ENCODE results near the gene GRB7.
"Not testable (repeated sequence)": the region's sequence is repeated elsewhere in the genome, so short reads cannot be mapped to it uniquely, and the experiment has no call there.

GRB7 gene

GRCh38 chr17:39724731-39725130 lies 13.0 kb upstream of the GRB7 start:
- 96% methylated on average over 12 of the region's 13 CpGs for WGBS (ENCODE audit: insufficient coverage)
- no peak for DNase-seq
- H3K36me3 ChIP-seq (ENCODE audit: control insufficient read depth in 4 of 4, insufficient read depth in 4 of 4, low read length in 3 of 4), result peaks cover 3 to 21% (median 11%) of the 10 kb centered on the region in 4 experiments

DNA sequence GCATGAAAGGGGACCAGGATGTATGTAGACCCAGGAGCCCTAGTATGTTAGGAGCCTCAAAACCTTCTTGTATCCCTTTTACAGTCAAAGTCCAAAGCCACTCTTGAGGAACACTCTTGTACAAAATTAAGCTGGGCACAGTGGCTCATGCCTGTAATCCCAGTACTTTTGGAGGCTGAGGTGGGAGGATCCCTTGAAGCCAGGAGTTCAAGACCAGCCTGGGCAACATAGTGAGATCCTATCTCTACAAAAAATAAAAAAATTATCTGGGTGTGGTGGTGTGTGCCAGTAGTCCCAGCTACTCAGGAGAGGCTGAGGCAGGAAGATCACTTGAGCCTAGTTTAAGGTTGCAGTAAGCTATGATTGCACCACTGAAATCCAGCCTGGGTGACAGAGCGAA lies 11.8 kb upstream of the GRB7 start:
- WGBS (ENCODE audit: insufficient coverage), result no CpG with 5 or more reads among the region's 1 CpG
- POLR2A ChIA-PET, result not testable (repeated sequence)

More at GRCh38 chr17:39724731-39725130, 13.0 kb upstream of the GRB7 start:
- CTCF ChIA-PET, result interaction anchor here (1.2 kb wide), 1 partner anchor 52 kb away, joined by 3 read pairs; no protein-coding TSS in a partner anchor
- no peaks in the 10 kb centered on the region for H3K27me3 ChIP-seq (replicated peaks in 2 of 5; ENCODE audit: control insufficient read depth in 4 of 5, insufficient read depth in 5 of 5, low read length in 4 of 5)
- POLR2A ChIA-PET, result no interaction called here
- H3K27ac ChIP-seq (ENCODE audit: insufficient read depth in 1 of 2, low read depth in 1 of 2, low read length in 2 of 2, poor library complexity in 1 of 2, severe bottlenecking in 2 of 2), result no peak overlapping the region
- H3K4me1 ChIP-seq (ENCODE audit: control extremely low read depth in 1 of 4, control insufficient read depth in 4 of 4, insufficient read depth in 4 of 4, low read length in 3 of 4), result peaks cover 4 to 6% (median 4%) of the 10 kb centered on the region in 4 experiments
- H3K4me3 ChIP-seq (ENCODE audit: control insufficient read depth in 1 of 7, extremely low read depth in 1 of 7, insufficient read depth in 4 of 7, low read depth in 2 of 7, low read length in 6 of 7), result no peak overlapping the region
- no peaks in the 10 kb centered on the region for H3K9me3 ChIP-seq (ENCODE audit: control extremely low read depth in 1 of 5, control insufficient read depth in 4 of 5, insufficient read depth in 2 of 5, low read depth in 1 of 5, low read length in 4 of 5)

DNA sequence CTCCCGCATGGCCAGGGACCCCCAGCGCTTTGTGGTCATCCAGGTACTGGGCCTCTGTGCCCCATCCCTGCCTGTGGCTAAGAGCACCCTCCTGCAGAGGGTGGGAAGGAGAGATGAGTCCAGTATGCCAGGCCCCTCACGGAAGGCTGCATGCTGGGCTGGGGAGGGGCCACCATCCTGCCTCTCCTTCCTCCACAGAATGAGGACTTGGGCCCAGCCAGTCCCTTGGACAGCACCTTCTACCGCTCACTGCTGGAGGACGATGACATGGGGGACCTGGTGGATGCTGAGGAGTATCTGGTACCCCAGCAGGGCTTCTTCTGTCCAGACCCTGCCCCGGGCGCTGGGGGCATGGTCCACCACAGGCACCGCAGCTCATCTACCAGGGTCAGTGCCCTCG lies 11.1 kb upstream of the GRB7 start:
- DNase-seq, result no peak
- Histone ChIP-seq H3K36me3 (ENCODE audit: control insufficient read depth in 4 of 4, insufficient read depth in 4 of 4, low read length in 3 of 4) (peaks cover 3 to 21% (median 11%) of the 10 kb centered on the region in 4 experiments), H3K4me3 (ENCODE audit: control insufficient read depth in 1 of 7, extremely low read depth in 1 of 7, insufficient read depth in 4 of 7, low read depth in 2 of 7, low read length in 6 of 7) (no peak overlapping the region), H3K27me3 (replicated peaks in 2 of 5; ENCODE audit: control insufficient read depth in 4 of 5, insufficient read depth in 5 of 5, low read length in 4 of 5) (no peaks in the 10 kb centered on the region), H3K4me1 (ENCODE audit: control extremely low read depth in 1 of 4, control insufficient read depth in 4 of 4, insufficient read depth in 4 of 4, low read length in 3 of 4) (peaks cover 5 to 13% (median 8%) of the 10 kb centered on the region in 4 experiments), H3K27ac (ENCODE audit: insufficient read depth in 1 of 2, low read depth in 1 of 2, low read length in 2 of 2, poor library complexity in 1 of 2, severe bottlenecking in 2 of 2) (no peak overlapping the region), H3K9me3 (ENCODE audit: control extremely low read depth in 1 of 5, control insufficient read depth in 4 of 5, insufficient read depth in 2 of 5, low read depth in 1 of 5, low read length in 4 of 5) (no peaks in the 10 kb centered on the region)
- POLR2A ChIA-PET, result no interaction called here
- WGBS (ENCODE audit: insufficient coverage), result over 99% methylated on average over 9 of the region's 9 CpGs
- CTCF ChIA-PET, result no interaction called here

More for the DNA sequence above, 11.8 kb upstream of the GRB7 start:
- Histone ChIP-seq H3K36me3 (ENCODE audit: control insufficient read depth in 4 of 4, insufficient read depth in 4 of 4, low read length in 3 of 4) (peaks cover 3 to 21% (median 11%) of the 10 kb centered on the region in 4 experiments), H3K4me1 (ENCODE audit: control extremely low read depth in 1 of 4, control insufficient read depth in 4 of 4, insufficient read depth in 4 of 4, low read length in 3 of 4) (peaks cover 5 to 13% (median 8%) of the 10 kb centered on the region in 4 experiments)
- H3K4me3 ChIP-seq (ENCODE audit: control insufficient read depth in 1 of 7, extremely low read depth in 1 of 7, insufficient read depth in 4 of 7, low read depth in 2 of 7, low read length in 6 of 7); DNase-seq; CTCF ChIA-PET; H3K9me3 ChIP-seq (ENCODE audit: control extremely low read depth in 1 of 5, control insufficient read depth in 4 of 5, insufficient read depth in 2 of 5, low read depth in 1 of 5, low read length in 4 of 5); H3K27ac ChIP-seq (ENCODE audit: insufficient read depth in 1 of 2, low read depth in 1 of 2, low read length in 2 of 2, poor library complexity in 1 of 2, severe bottlenecking in 2 of 2); H3K27me3 ChIP-seq (replicated peaks in 2 of 5; ENCODE audit: control insufficient read depth in 4 of 5, insufficient read depth in 5 of 5, low read length in 4 of 5): not testable (repeated sequence)

GRCh38 chr17:39727556-39727955 lies 10.2 kb upstream of the GRB7 start:
- H3K9me3 ChIP-seq (ENCODE audit: control extremely low read depth in 1 of 5, control insufficient read depth in 4 of 5, insufficient read depth in 2 of 5, low read depth in 1 of 5, low read length in 4 of 5), result no peaks in the 10 kb centered on the region
- peaks cover 3 to 21% (median 11%) of the 10 kb centered on the region in 4 experiments for H3K36me3 ChIP-seq (ENCODE audit: control insufficient read depth in 4 of 4, insufficient read depth in 4 of 4, low read length in 3 of 4)
- ChIA-PET POLR2A (no interaction called here), CTCF (interaction anchor here (3.0 kb wide), 2 partner anchors 9 to 17 kb away, joined by 7 to 16 read pairs; no protein-coding TSS in a partner anchor)
- 99% methylated on average over 8 of the region's 10 CpGs for WGBS (ENCODE audit: insufficient coverage)
- H3K27me3 ChIP-seq (replicated peaks in 2 of 5; ENCODE audit: control insufficient read depth in 4 of 5, insufficient read depth in 5 of 5, low read length in 4 of 5), result no peaks in the 10 kb centered on the region
- H3K27ac ChIP-seq (ENCODE audit: insufficient read depth in 1 of 2, low read depth in 1 of 2, low read length in 2 of 2, poor library complexity in 1 of 2, severe bottlenecking in 2 of 2), result no peak overlapping the region
- H3K4me3 ChIP-seq (ENCODE audit: control insufficient read depth in 1 of 7, extremely low read depth in 1 of 7, insufficient read depth in 4 of 7, low read depth in 2 of 7, low read length in 6 of 7), result no peak overlapping the region
- peaks cover 5 to 13% (median 8%) of the 10 kb centered on the region in 4 experiments for H3K4me1 ChIP-seq (ENCODE audit: control extremely low read depth in 1 of 4, control insufficient read depth in 4 of 4, insufficient read depth in 4 of 4, low read length in 3 of 4)
- DNase-seq, result no peak

DNA sequence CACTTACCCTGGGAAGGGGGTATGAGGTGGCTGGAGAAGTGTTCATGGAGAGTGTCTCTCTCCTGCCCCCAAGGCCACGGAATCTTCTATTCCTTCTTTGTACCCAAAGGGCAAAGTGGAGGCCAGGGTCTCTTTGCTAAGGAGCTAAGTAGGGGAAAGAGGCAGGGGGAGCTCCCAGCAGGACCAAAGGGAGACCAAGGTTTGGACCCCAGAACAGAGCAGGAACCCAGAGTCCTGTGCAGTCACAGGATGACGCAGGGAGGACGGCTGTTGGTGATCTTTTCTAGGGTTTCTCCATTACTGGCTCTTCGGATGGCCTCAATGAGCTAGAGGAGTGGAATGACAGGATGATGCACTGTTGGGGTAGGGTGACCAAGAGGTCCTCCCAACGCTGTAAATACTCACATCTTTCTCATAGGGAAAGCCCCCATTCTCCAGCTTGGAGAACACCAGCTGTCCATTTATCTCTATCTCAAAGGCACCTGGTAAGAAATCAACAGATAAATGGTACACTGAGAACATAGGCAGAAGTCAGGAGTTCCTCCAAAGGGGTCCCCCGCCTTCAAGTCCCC lies 8.4 kb upstream of the GRB7 start:
- Histone ChIP-seq H3K9me3 (ENCODE audit: control extremely low read depth in 1 of 5, control insufficient read depth in 4 of 5, insufficient read depth in 2 of 5, low read depth in 1 of 5, low read length in 4 of 5) (no peaks in the 10 kb centered on the region), H3K4me3 (ENCODE audit: control insufficient read depth in 1 of 7, extremely low read depth in 1 of 7, insufficient read depth in 4 of 7, low read depth in 2 of 7, low read length in 6 of 7) (peak overlapping the region in 6 of 7 experiments; percentile 62 to 93 (median 82)), H3K27me3 (replicated peaks in 2 of 5; ENCODE audit: control insufficient read depth in 4 of 5, insufficient read depth in 5 of 5, low read length in 4 of 5) (peaks cover 0 to 3% (median 0%) of the 10 kb centered on the region in 5 experiments), H3K4me1 (ENCODE audit: control extremely low read depth in 1 of 4, control insufficient read depth in 4 of 4, insufficient read depth in 4 of 4, low read length in 3 of 4) (peaks cover 5 to 13% (median 8%) of the 10 kb centered on the region in 4 experiments), H3K27ac (ENCODE audit: insufficient read depth in 1 of 2, low read depth in 1 of 2, low read length in 2 of 2, poor library complexity in 1 of 2, severe bottlenecking in 2 of 2) (peak overlapping the region in 1 of 2 experiments; percentile 86), H3K36me3 (ENCODE audit: control insufficient read depth in 4 of 4, insufficient read depth in 4 of 4, low read length in 3 of 4) (peaks cover 3 to 21% (median 11%) of the 10 kb centered on the region in 4 experiments)
- CTCF ChIA-PET, result interaction anchor here (0.8 to 3.7 kb wide), 15 partner anchors 11 to 133 kb away, joined by 3 to 20 read pairs (median 5); partner anchors contain the start of genes PGAP3 and PNMT
- WGBS (ENCODE audit: insufficient coverage), result 100% methylated on average over 3 of the region's 6 CpGs
- POLR2A ChIA-PET, result interaction anchor here (0.6 to 0.8 kb wide), 2 partner anchors 11 to 26 kb away, joined by 3 read pairs; no protein-coding TSS in a partner anchor
- DNase-seq, result no peak

DNA sequence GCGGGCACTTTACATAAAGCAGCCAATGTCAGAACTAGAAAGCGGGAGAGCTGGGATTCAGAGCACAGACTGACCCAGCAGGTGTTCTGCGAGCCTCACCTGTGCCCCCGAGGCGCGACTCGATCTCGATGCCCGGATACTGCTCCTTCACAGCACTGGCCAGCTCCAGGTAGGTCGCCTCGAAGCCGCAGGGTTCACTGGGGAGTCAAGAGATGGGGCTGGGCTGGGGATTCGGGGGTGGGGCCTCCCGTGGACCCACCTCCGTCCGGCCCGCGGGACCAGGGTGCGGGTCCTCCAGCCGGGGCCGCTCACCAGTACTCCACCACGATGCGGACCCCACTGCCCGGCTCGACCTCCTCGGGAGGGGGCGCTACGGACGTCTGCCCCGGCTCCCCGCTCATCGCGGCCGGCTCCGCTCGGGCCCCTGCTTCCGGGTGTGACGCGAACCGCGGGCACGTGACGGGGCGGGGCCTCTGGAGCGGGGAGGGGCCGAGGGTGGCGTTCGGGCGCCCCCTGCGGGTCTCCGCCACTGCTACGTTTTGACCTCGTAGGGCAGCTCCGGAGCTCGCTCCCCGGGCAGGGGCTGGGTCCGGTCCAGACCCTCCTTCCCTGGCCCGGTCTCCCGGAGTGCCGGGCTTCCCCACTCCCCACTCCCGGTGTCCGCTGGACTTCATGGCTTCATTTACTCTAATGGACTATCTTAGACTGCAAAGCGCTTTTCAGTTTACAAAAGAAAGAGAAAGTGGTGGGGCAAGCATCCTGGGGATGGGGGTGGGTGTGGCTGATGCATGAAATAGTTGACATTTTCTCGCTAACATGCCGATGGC lies 7.4 kb upstream of the GRB7 start, which contains the start of gene MIEN1:
Gene MIEN1, minus strand, starts transcription at position 438 of the 827 bp plus-strand sequence. Its CDS starts 37 bp downstream, at position 401.
- CTCF ChIA-PET, result interaction anchor here (0.8 to 3.7 kb wide), 16 partner anchors 11 to 132 kb away, joined by 3 to 20 read pairs (median 4); partner anchors contain the start of genes PGAP3 and PNMT
- peaks cover 5 to 13% (median 8%) of the 10 kb centered on the region in 4 experiments for H3K4me1 ChIP-seq (ENCODE audit: control extremely low read depth in 1 of 4, control insufficient read depth in 4 of 4, insufficient read depth in 4 of 4, low read length in 3 of 4)
- H3K36me3 ChIP-seq (ENCODE audit: control insufficient read depth in 4 of 4, insufficient read depth in 4 of 4, low read length in 3 of 4), result peaks cover 3 to 21% (median 11%) of the 10 kb centered on the region in 4 experiments
- WGBS (ENCODE audit: insufficient coverage), result under 1% methylated on average over 55 of the region's 65 CpGs
- peaks cover 0 to 4% (median 2%) of the 10 kb centered on the region in 5 experiments for H3K27me3 ChIP-seq (replicated peaks in 2 of 5; ENCODE audit: control insufficient read depth in 4 of 5, insufficient read depth in 5 of 5, low read length in 4 of 5)
- H3K4me3 ChIP-seq (ENCODE audit: control insufficient read depth in 1 of 7, extremely low read depth in 1 of 7, insufficient read depth in 4 of 7, low read depth in 2 of 7, low read length in 6 of 7), result peak within 1 kb of the TSS; percentile 59 to 93 (median 81)
- peak; percentile 80 to 86 (median 85) for DNase-seq
- H3K27ac ChIP-seq (ENCODE audit: insufficient read depth in 1 of 2, low read depth in 1 of 2, low read length in 2 of 2, poor library complexity in 1 of 2, severe bottlenecking in 2 of 2), result peak within 1 kb of the TSS; percentile 85 to 86
- POLR2A ChIA-PET, result interaction anchor here (0.7 to 0.8 kb wide), 2 partner anchors 25 to 57 kb away, joined by 3 to 4 read pairs; no protein-coding TSS in a partner anchor
- no peaks in the 10 kb centered on the region for H3K9me3 ChIP-seq (ENCODE audit: control extremely low read depth in 1 of 5, control insufficient read depth in 4 of 5, insufficient read depth in 2 of 5, low read depth in 1 of 5, low read length in 4 of 5)

All from common myeloid progenitor, CD34-positive (primary cell).